Tibial nerve (tissue), 4 donors: Measurements from ENCODE around the gene GCA. TPM values are rescaled to one million over a fixed set of nuclear protein-coding genes. Genes with fewer than 3 reads are reported as not detected.

Source experiments
- DNase-seq, 2 donors: peaks; one replicate each; pipeline ENCODE4 v3.0.0-alpha.2; 2019; ENCODE audit warnings: low spot score in 2 of 2
- H3K27ac ChIP-seq, 4 donors: fragments of 200-600 bp; sonication (generic) in 3 of 4; one replicate each; pipeline ENCODE4 v1.5.1; 2017 to 2019; ENCODE audit warnings: mild to moderate bottlenecking in 1 of 4
- H3K27me3 ChIP-seq, 2 donors: fragments of 200-600 bp; sonication (generic) in 1 of 2; one replicate each; pipeline versions ENCODE4 v1.5.1 to v1.6.0; 2017 to 2019
- H3K36me3 ChIP-seq, 3 donors: fragments of 200-600 bp; sonication (generic); one replicate each; pipeline ENCODE4 v1.5.1; 2018 to 2019
- H3K4me1 ChIP-seq, 4 donors: fragments of 200-600 bp; sonication (generic) in 3 of 4; one replicate each; pipeline ENCODE4 v1.5.1; 2017 to 2019
- H3K4me3 ChIP-seq, 4 donors: fragments of 200-600 bp; sonication (generic) in 3 of 4; one replicate each; pipeline ENCODE4 v1.5.1; 2017 to 2019; ENCODE audit warnings: mild to moderate bottlenecking in 1 of 4, moderate library complexity in 1 of 4
- H3K9me3 ChIP-seq, 4 donors: fragments of 200-600 bp; sonication (generic) in 3 of 4; one replicate each; pipeline ENCODE4 v1.5.1; 2017 to 2019
- EP300 ChIP-seq, 2 donors: sonication (generic); formaldehyde crosslinking; IDR thresholded peaks; one replicate each; pipeline ENCODE4 v1.6.1; 2017; ENCODE audit warnings: antibody characterized with exemption in 2 of 2, mild to moderate bottlenecking in 1 of 2
- POLR2A ChIP-seq, 2 donors: fragments of 450-650 bp; IDR thresholded peaks; one replicate each; pipeline ENCODE4 v1.6.1; 2017; ENCODE audit warnings: antibody characterized with exemption in 2 of 2, mild to moderate bottlenecking in 2 of 2, moderate library complexity in 2 of 2
- WGBS, 2 donors: methylation state at CpG; one replicate each; pipeline ENCODE4 v1.1.5; 2018; 5-methylcytosine and 5-hydroxymethylcytosine counted together
- total RNA-seq, 4 donors: library from RNA; depleted of rRNA; stranded (reverse); fragments of >200 nt; gene quantifications; one replicate each; pipeline ENCODE4 v1.1.0, GENCODE V29; 2016
- TF ChIP-seq, protein P1 (sequence below), 5 experiments: fragments of 200-600 bp in 3 of 5; fragments of 450-650 bp in 2 of 5; sonication (generic) in 3 of 5; IDR thresholded peaks; one replicate each; pipeline ENCODE4 v1.5.1; 2016 to 2019; ENCODE audit warnings: antibody characterized with exemption in 5 of 5, mild to moderate bottlenecking in 3 of 5, moderate library complexity in 2 of 5

The GCA gene
- total RNA-seq, 4 donors from 2014 or later = 13.5 to 32.2 (median 21.1) TPM

DNA sequence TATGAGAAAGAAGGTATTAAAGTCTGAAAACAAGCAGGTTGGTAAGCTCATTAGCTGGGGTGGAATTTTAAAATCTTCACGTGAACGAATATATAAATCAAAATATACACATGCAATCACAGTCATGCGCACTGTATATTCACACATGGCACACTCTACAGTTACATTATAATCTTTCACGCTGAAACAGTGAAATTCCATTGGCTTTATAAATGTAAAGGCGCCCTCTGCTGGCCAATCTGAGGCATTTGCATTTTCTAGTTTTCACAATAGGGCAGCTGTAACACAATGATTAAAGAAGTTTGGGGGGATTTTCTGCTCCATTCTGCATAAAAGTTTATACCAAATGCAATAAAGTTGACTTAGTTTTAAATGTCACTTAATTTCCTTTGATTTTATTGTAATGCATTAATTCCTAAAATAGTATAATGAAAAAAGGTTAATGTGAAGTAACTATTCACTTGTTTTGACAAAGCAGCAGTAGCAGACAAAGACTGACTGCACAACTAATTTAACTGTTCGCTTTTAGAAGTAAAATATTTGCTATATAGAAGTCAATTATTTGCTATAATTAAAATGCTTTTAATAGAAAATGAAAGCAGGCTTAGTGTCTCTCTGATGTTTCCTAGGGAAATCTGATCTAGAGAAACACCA, 42.7 kb upstream of the GCA start:
- TF ChIP-seq, protein P1, sequence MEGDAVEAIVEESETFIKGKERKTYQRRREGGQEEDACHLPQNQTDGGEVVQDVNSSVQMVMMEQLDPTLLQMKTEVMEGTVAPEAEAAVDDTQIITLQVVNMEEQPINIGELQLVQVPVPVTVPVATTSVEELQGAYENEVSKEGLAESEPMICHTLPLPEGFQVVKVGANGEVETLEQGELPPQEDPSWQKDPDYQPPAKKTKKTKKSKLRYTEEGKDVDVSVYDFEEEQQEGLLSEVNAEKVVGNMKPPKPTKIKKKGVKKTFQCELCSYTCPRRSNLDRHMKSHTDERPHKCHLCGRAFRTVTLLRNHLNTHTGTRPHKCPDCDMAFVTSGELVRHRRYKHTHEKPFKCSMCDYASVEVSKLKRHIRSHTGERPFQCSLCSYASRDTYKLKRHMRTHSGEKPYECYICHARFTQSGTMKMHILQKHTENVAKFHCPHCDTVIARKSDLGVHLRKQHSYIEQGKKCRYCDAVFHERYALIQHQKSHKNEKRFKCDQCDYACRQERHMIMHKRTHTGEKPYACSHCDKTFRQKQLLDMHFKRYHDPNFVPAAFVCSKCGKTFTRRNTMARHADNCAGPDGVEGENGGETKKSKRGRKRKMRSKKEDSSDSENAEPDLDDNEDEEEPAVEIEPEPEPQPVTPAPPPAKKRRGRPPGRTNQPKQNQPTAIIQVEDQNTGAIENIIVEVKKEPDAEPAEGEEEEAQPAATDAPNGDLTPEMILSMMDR (IDR thresholded peaks at IDR 0.05) = peak; percentile 73 to 86 (median 75)
- TF ChIP-seq EP300 (IDR thresholded peaks at IDR 0.05) = no peak
- Histone ChIP-seq H3K36me3 (peaks cover 0 to 30% (median 0%) of the 10 kb centered on the region in 3 donors), H3K4me3 (no peak overlapping the region), H3K27ac (no peak overlapping the region), H3K4me1 (peaks cover 0 to 4% (median 0%) of the 10 kb centered on the region in 4 donors), H3K27me3 (no peaks in the 10 kb centered on the region), H3K9me3 (no peaks in the 10 kb centered on the region)
- 11 to 12% methylated on average over 6 of the region's 6 CpGs for WGBS, 2 donors
- DNase-seq = peak in 1 of 2 donors; percentile 30

DNA sequence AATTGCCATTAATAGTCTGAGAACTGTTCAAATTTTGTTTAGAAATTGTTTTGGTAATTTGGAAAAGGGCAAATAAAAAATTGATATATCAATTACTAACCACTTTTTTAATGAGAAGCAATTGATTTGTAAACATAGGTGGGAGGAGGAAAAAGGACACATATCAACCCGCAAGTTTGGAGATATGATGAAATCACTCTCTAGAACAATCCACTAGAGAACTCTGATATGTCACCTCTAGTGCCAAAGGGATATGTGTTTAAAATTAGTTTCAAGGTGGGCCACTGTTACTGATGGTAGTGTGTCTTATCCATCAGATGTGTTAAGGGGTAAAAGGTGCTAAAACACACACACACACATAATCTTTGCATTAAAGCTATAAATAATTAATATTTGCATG, 42.1 kb upstream of the GCA start:
- no peak for TF ChIP-seq POLR2A (IDR thresholded peaks at IDR 0.05)
- TF ChIP-seq, protein P1 (IDR thresholded peaks at IDR 0.05) = no peak
- no peak for TF ChIP-seq EP300 (IDR thresholded peaks at IDR 0.05)
- Histone ChIP-seq H3K36me3 (peaks cover 0 to 30% (median 0%) of the 10 kb centered on the region in 3 donors), H3K27me3 (no peaks in the 10 kb centered on the region), H3K4me1 (peaks cover 0 to 4% (median 0%) of the 10 kb centered on the region in 4 donors), H3K9me3 (no peaks in the 10 kb centered on the region), H3K27ac (no peak overlapping the region), H3K4me3 (no peak overlapping the region)
- WGBS, 2 donors = 74 to 89% methylated on average over 1 of the region's 1 CpG
- DNase-seq = no peak

GRCh38 chr2:162305901-162306300, 38.0 kb upstream of the GCA start:
- no peak overlapping the region for H3K27ac ChIP-seq
- peaks cover 0 to 3% (median 0%) of the 10 kb centered on the region in 4 donors for H3K4me1 ChIP-seq
- H3K4me3 ChIP-seq = no peak overlapping the region
- no peaks in the 10 kb centered on the region for H3K9me3 ChIP-seq
- TF ChIP-seq EP300 (IDR thresholded peaks at IDR 0.05) (no peak), POLR2A (IDR thresholded peaks at IDR 0.05) (no peak)
- TF ChIP-seq, protein P1 (IDR thresholded peaks at IDR 0.05) = no peak
- WGBS, 2 donors = 84 to 90% methylated on average over 3 of the region's 3 CpGs
- peaks cover 0 to 40% (median 0%) of the 10 kb centered on the region in 3 donors for H3K36me3 ChIP-seq
- no peaks in the 10 kb centered on the region for H3K27me3 ChIP-seq
- DNase-seq = no peak

GRCh38 chr2:162308747-162309503, 35.0 kb upstream of the GCA start:
- no peak for TF ChIP-seq EP300 (IDR thresholded peaks at IDR 0.05)
- TF ChIP-seq POLR2A (IDR thresholded peaks at IDR 0.05) = no peak
- TF ChIP-seq, protein P1 (IDR thresholded peaks at IDR 0.05) = no peak
- H3K4me1 ChIP-seq = peaks cover 0 to 3% (median 0%) of the 10 kb centered on the region in 4 donors
- H3K27me3 ChIP-seq = no peaks in the 10 kb centered on the region
- peaks cover 0 to 32% (median 0%) of the 10 kb centered on the region in 3 donors for H3K36me3 ChIP-seq
- no peak for DNase-seq
- H3K27ac ChIP-seq = no peak overlapping the region
- H3K4me3 ChIP-seq = no peak overlapping the region
- H3K9me3 ChIP-seq = no peaks in the 10 kb centered on the region
- 95 to 97% methylated on average over 3 of the region's 3 CpGs for WGBS, 2 donors

GRCh38 chr2:162312853-162313252, 31.1 kb upstream of the GCA start:
- WGBS, 2 donors = 65 to 76% methylated on average over 1 of the region's 1 CpG
- TF ChIP-seq EP300 (IDR thresholded peaks at IDR 0.05) (no peak), POLR2A (IDR thresholded peaks at IDR 0.05) (no peak)
- TF ChIP-seq, protein P1 (IDR thresholded peaks at IDR 0.05) = no peak
- H3K9me3 ChIP-seq = no peaks in the 10 kb centered on the region

More at GRCh38 chr2:162312853-162313252, 31.1 kb upstream of the GCA start:
- H3K36me3 ChIP-seq = peaks cover 0 to 20% (median 0%) of the 10 kb centered on the region in 3 donors
- H3K4me3 ChIP-seq = no peak overlapping the region
- peaks cover 0 to 22% (median 10%) of the 10 kb centered on the region in 4 donors for H3K4me1 ChIP-seq
- DNase-seq = no peak
- no peak overlapping the region for H3K27ac ChIP-seq
- H3K27me3 ChIP-seq = no peaks in the 10 kb centered on the region
